Mesodermal cell (in vitro differentiated cells): ENCODE data around the gene RWDD3.
A peak's percentile ranks its signal among the peaks of the same experiment; 100 is the strongest.

ENCODE experiments used
- H3K27ac ChIP-seq: 2 replicates; pipeline ENCODE4 v1.7.0; 2013; ENCODE audit warnings: mild to moderate bottlenecking, low read depth, low read length, moderate library complexity; ENCODE audit not compliant: severe bottlenecking
- H3K36me3 ChIP-seq: 2 replicates; pipeline ENCODE4 v1.7.1; 2013; ENCODE audit warnings: mild to moderate bottlenecking, low read length, moderate library complexity; ENCODE audit not compliant: control insufficient read depth, insufficient read depth
- H3K4me1 ChIP-seq: one replicate; pipeline ENCODE4 v1.7.1; 2013; ENCODE audit warnings: mild to moderate bottlenecking, low read length; ENCODE audit not compliant: insufficient read depth, control insufficient read depth, poor library complexity, severe bottlenecking
- H3K4me3 ChIP-seq: 2 replicates; pipeline ENCODE4 v1.7.0; 2013; ENCODE audit warnings: low read length, control low read depth, mild to moderate bottlenecking; ENCODE audit not compliant: insufficient read depth, poor library complexity, severe bottlenecking; ENCODE audit errors: extremely low read depth
- H3K9me3 ChIP-seq: 2 replicates; pipeline ENCODE4 v1.7.1; 2013; ENCODE audit warnings: mild to moderate bottlenecking, low read length, moderate library complexity; ENCODE audit not compliant: control insufficient read depth
- WGBS, 2 experiments: methylation state at CpG; one replicate each; pipeline ENCODE4 v1.1.5; 2013; ENCODE audit warnings: missing lambda C conversion rate in 2 of 2; ENCODE audit not compliant: insufficient coverage in 2 of 2; 5-methylcytosine and 5-hydroxymethylcytosine counted together

Gene RWDD3

DNA sequence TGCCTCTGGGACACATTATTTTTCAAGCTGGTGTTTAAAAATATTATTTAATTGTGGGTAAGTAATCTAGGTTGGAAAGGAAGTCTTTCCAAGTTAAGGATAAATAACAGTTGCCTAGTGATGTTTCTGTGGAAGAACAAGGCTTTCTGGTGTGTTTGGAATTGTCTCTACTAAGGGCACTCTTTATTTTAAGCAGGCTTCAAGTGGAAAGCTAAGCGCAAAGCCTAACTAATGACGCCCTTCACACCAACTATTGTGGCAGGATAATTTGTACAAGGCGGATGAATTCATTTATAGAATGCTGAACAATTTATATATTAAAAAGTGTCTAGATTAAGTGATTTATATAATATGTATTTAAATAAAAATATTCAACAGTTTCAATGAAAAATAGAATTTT lies 25.1 kb upstream of the RWDD3 start:
- no peak overlapping the region for H3K27ac ChIP-seq
- no peaks in the 10 kb centered on the region for H3K4me1 ChIP-seq
- no peak overlapping the region for H3K4me3 ChIP-seq
- no peaks in the 10 kb centered on the region for H3K36me3 ChIP-seq
- H3K9me3 ChIP-seq: no peaks in the 10 kb centered on the region
- no CpG with 5 or more reads among the region's 3 CpGs for WGBS, 2 experiments

DNA sequence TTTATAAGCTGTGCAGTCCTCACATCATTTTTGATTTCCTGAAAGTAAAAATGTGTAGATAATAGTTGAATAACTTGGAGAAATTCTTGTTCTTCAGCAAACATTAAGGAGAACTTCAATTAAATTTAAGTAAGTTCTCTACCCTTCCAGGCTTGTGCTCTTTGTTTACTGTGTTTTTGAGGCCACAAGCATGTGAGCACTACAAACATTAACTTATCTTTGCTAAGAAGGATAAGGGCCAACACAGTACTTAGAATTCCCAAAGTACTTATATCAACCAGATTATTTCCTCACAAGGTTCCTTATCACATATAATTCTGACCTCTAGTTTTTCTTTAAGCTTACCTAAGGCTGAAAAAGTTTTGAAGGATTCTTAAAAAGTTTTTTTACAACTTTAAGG lies 24.7 kb upstream of the RWDD3 start:
- H3K9me3 ChIP-seq: no peaks in the 10 kb centered on the region
- no peaks in the 10 kb centered on the region for H3K36me3 ChIP-seq
- no peaks in the 10 kb centered on the region for H3K4me1 ChIP-seq
- H3K27ac ChIP-seq: no peak overlapping the region
- H3K4me3 ChIP-seq: no peak overlapping the region

GRCh38 chr1:95216292-95216990 lies 17.6 kb upstream of the RWDD3 start:
- Histone ChIP-seq H3K4me1 (no peaks in the 10 kb centered on the region), H3K36me3 (no peaks in the 10 kb centered on the region), H3K4me3 (no peak overlapping the region), H3K9me3 (no peaks in the 10 kb centered on the region), H3K27ac (no peak overlapping the region)
- WGBS, 2 experiments: 88 to 97% methylated on average over 8 to 11 of the region's 14 CpGs

DNA sequence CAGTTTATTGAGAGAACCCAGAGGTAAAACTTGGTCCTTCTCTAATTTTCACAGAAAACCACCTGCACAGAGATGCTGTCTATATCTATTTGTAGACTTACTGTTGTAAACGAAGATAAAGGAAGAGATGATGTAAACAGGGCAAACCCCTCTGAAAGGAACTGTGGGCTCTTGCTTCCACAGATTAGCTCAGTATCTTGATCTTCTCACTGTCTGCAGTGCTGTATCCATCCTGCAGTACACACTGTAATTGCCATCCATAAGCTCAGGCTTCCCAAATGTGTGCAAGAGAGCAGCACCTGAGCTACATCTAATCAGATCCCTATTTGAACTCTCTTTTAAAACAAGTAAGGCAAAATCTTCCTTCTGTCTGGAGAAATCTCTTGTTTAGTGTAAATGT lies 16.6 kb upstream of the RWDD3 start:
- WGBS, 2 experiments: no CpG with 5 or more reads among the region's 1 CpG

DNA sequence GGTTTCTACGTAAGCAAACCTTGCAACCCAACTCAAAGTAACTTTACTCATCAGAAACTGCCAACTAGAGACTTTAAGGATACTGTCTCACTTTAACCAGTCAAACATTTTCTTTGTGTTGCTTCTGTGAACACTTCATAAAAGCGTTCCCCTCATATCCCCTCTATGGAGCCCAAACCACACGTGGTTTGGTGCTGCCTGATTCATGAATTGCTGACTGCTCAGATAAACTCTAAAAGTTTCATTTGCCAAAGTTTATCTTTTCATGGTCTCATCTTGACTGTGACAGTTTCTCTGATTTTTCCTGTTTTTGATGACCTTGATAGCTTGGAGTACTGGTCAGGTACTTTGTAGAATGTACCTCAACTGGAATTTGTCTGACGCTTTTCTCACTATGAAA lies 14.6 kb upstream of the RWDD3 start:
- Histone ChIP-seq H3K9me3 (no peaks in the 10 kb centered on the region), H3K4me3 (no peak overlapping the region), H3K36me3 (no peaks in the 10 kb centered on the region), H3K27ac (no peak overlapping the region), H3K4me1 (peaks cover 6% of the 10 kb centered on the region)
- 87 to 92% methylated on average over 3 to 4 of the region's 4 CpGs for WGBS, 2 experiments

More for the DNA sequence above, 16.6 kb upstream of the RWDD3 start:
- no peaks in the 10 kb centered on the region for H3K4me1 ChIP-seq
- H3K4me3 ChIP-seq: no peak overlapping the region
- H3K36me3 ChIP-seq: no peaks in the 10 kb centered on the region
- no peak overlapping the region for H3K27ac ChIP-seq
- H3K9me3 ChIP-seq: no peaks in the 10 kb centered on the region

- Histone ChIP-seq H3K36me3 (no peaks in the 10 kb centered on the region), H3K27ac (no peak overlapping the region)
- WGBS, 2 experiments: 74 to 75% methylated on average over 6 of the region's 6 CpGs
Measured at GRCh38 chr1:95221306-95221705, 12.7 kb upstream of the RWDD3 start.

GRCh38 chr1:95222629-95223028 lies 11.4 kb upstream of the RWDD3 start:
- no CpG with 5 or more reads among the region's 2 CpGs for WGBS, 2 experiments
- Histone ChIP-seq H3K9me3 (no peaks in the 10 kb centered on the region), H3K36me3 (no peaks in the 10 kb centered on the region), H3K27ac (no peak overlapping the region), H3K4me1 (peaks cover 6% of the 10 kb centered on the region), H3K4me3 (no peak overlapping the region)

More at GRCh38 chr1:95221306-95221705, 12.7 kb upstream of the RWDD3 start:
- H3K9me3 ChIP-seq: no peaks in the 10 kb centered on the region
- peaks cover 6% of the 10 kb centered on the region for H3K4me1 ChIP-seq
- no peak overlapping the region for H3K4me3 ChIP-seq

- H3K4me3 ChIP-seq: no peak overlapping the region
- H3K4me1 ChIP-seq: peaks cover 6% of the 10 kb centered on the region
- no peaks in the 10 kb centered on the region for H3K36me3 ChIP-seq
- no peak overlapping the region for H3K27ac ChIP-seq
- H3K9me3 ChIP-seq: no peaks in the 10 kb centered on the region
Measured at GRCh38 chr1:95223110-95223509, 10.9 kb upstream of the RWDD3 start.

DNA sequence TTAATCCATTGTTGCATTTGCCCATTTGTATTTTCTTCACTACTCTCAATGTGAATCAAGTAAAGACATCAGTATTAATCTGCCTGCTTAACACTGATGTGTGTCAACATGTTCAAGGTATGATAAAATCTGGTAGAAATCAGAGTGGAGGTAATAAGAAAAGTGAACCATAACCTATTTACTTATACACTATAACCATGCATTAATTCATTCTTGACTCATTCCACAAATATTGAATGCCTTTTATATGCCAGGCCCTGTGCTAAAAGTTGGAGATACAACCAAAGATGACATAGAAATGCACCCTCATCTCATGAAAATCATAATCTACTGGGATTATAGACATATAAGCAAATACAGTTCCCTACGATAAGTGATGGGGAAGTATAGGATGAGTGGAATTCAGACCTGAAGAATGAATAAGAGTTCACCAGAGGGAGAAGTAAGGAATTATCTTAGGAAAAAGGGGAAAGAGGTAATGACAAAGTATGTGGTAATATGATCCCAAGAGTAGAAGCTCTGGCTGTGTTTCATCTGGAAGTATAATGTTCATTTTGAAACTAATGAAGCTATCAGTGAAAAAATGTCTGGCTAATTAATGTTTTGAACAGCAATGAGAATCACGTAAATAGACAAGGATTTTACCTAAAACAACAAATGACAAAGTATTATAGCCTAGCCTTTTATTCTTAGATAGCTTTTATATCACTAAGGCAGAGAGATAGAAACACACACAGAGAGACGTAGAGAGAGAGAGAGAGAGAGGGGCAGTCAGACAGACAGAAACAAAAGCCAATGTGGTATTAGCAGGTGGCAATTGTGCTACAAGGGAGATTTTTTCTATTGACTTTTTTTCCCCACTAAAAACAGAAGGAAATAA lies 7.0 kb upstream of the RWDD3 start:
- no CpG with 5 or more reads among the region's 3 CpGs for WGBS, 2 experiments
- Histone ChIP-seq H3K27ac (peak overlapping the region; percentile 61), H3K4me1 (peaks cover 6% of the 10 kb centered on the region), H3K4me3 (no peak overlapping the region), H3K9me3 (no peaks in the 10 kb centered on the region), H3K36me3 (no peaks in the 10 kb centered on the region)

- no peak overlapping the region for H3K27ac ChIP-seq
- no peak overlapping the region for H3K4me3 ChIP-seq
- H3K9me3 ChIP-seq: no peaks in the 10 kb centered on the region
- no peaks in the 10 kb centered on the region for H3K36me3 ChIP-seq
- peaks cover 9% of the 10 kb centered on the region for H3K4me1 ChIP-seq
- WGBS, 2 experiments: 77 to 86% methylated on average over 5 of the region's 5 CpGs
Measured at GRCh38 chr1:95229037-95229436, 5.0 kb upstream of the RWDD3 start.

GRCh38 chr1:95229706-95230105 lies 4.3 kb upstream of the RWDD3 start:
- peaks cover 9% of the 10 kb centered on the region for H3K4me1 ChIP-seq
- H3K9me3 ChIP-seq: no peaks in the 10 kb centered on the region
- H3K36me3 ChIP-seq: no peaks in the 10 kb centered on the region
- H3K27ac ChIP-seq: no peak overlapping the region
- no peak overlapping the region for H3K4me3 ChIP-seq
